ENCODE measurements around the gene JAK1. TPM values are rescaled to one million over a fixed set of nuclear protein-coding genes. Genes with fewer than 3 reads are reported as not detected.

Gene JAK1
- total and polyA plus RNA-seq, 12 donors: 23.4 to 155 (median 91.1) TPM

DNA sequence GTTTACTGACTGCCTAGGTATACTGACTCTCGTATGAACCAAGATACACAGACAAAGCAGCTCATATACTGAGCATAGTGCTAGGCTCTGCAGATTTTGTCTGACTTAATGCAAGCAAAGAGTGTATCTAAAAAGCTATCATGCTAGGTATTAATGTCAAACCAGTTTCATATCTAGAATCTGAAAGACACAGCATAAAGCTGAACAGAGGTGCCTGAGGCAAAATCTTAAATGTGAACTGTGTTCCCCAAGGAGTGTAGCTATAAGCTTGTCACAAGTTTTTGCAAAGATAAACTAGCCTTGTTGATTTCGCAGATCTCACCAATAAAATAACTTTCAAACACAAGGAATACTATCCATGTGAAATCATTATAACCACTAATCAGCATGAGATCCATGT lies 18.1 kb downstream of the JAK1 start:
- H3K9me3 ChIP-seq (replicated peaks in 1 of 3): no peaks in the 10 kb centered on the region
- 85 to 95% (median 89%) methylated on average over 2 of the region's 2 CpGs for WGBS, 4 donors
- DNase-seq: no peak
- H3K4me1 ChIP-seq (replicated peaks in 1 of 2): peaks cover 0 to 20% of the 10 kb centered on the region in 2 donors
- intact Hi-C loops (cut with DNase I): no loop called here
- no peak for TF ChIP-seq POLR2A (IDR thresholded peaks at IDR 0.05)
- TF ChIP-seq, protein P1, sequence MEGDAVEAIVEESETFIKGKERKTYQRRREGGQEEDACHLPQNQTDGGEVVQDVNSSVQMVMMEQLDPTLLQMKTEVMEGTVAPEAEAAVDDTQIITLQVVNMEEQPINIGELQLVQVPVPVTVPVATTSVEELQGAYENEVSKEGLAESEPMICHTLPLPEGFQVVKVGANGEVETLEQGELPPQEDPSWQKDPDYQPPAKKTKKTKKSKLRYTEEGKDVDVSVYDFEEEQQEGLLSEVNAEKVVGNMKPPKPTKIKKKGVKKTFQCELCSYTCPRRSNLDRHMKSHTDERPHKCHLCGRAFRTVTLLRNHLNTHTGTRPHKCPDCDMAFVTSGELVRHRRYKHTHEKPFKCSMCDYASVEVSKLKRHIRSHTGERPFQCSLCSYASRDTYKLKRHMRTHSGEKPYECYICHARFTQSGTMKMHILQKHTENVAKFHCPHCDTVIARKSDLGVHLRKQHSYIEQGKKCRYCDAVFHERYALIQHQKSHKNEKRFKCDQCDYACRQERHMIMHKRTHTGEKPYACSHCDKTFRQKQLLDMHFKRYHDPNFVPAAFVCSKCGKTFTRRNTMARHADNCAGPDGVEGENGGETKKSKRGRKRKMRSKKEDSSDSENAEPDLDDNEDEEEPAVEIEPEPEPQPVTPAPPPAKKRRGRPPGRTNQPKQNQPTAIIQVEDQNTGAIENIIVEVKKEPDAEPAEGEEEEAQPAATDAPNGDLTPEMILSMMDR (IDR thresholded peaks at IDR 0.05): no peak
- H3K27me3 ChIP-seq: no peaks in the 10 kb centered on the region
- H3K27ac ChIP-seq: no peak overlapping the region
- H3K36me3 ChIP-seq (replicated peaks in 1 of 2): no peaks in the 10 kb centered on the region
- no peak overlapping the region for H3K4me3 ChIP-seq

DNA sequence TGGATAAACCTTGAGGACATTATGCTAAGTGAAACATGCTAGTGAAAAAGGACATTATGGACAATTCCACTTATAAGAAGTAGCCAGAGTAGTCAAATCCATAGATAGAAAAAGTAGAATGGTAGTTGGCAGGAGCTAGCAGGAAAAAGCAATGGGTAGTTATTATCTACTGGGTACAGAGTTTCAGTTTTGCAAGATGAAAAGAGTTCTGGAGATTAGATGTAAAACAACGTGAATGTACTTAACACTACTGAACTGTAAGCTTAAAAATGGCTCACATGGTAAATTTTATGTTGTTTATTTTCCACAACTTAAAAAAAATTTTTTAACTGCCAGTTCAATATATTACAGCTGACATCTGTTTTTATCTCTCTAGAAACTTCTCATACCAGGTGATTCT lies 19.4 kb downstream of the JAK1 start:
- Histone ChIP-seq H3K36me3 (replicated peaks in 1 of 2) (no peaks in the 10 kb centered on the region), H3K4me1 (replicated peaks in 1 of 2) (peaks cover 7 to 26% of the 10 kb centered on the region in 2 donors), H3K9me3 (replicated peaks in 1 of 3) (no peaks in the 10 kb centered on the region), H3K27ac (no peak overlapping the region), H3K4me3 (no peak overlapping the region), H3K27me3 (no peaks in the 10 kb centered on the region)
- 0 to 68% (median 32%) methylated on average over 1 of the region's 1 CpG for WGBS, 4 donors
- DNase-seq: no peak
- TF ChIP-seq POLR2A (IDR thresholded peaks at IDR 0.05): no peak
- TF ChIP-seq, protein P1 (IDR thresholded peaks at IDR 0.05): no peak
- intact Hi-C loops (cut with DNase I): no loop called here

DNA sequence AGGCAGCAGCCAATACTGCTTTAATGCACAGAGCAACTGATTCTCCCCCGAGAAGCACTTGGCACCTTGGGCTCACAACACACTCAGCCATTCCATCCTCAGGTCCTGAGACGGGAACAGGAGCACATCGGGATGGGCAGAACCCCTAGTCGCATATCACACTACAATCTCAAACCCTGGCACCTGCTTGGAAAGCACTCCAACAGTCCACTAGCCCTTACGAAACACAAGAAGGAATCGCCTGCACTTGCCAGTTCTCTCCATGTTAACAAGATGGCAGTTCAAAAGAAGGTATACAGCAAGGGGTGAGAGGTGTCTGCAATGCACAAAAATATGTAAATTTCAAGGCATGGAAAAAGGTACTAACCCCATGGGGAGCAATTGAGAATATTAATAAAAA lies 21.4 kb downstream of the JAK1 start:
- no peaks in the 10 kb centered on the region for H3K9me3 ChIP-seq (replicated peaks in 1 of 3)
- intact Hi-C loops (cut with DNase I): no loop called here
- 88 to 95% (median 94%) methylated on average over 6 of the region's 6 CpGs for WGBS, 4 donors
- H3K4me3 ChIP-seq: no peak overlapping the region
- DNase-seq: no peak
- no peaks in the 10 kb centered on the region for H3K36me3 ChIP-seq (replicated peaks in 1 of 2)
- peaks cover 7 to 39% of the 10 kb centered on the region in 2 donors for H3K4me1 ChIP-seq (replicated peaks in 1 of 2)
- TF ChIP-seq POLR2A (IDR thresholded peaks at IDR 0.05): no peak
- TF ChIP-seq, protein P1 (IDR thresholded peaks at IDR 0.05): no peak
- H3K27me3 ChIP-seq: no peaks in the 10 kb centered on the region
- no peak overlapping the region for H3K27ac ChIP-seq

DNA sequence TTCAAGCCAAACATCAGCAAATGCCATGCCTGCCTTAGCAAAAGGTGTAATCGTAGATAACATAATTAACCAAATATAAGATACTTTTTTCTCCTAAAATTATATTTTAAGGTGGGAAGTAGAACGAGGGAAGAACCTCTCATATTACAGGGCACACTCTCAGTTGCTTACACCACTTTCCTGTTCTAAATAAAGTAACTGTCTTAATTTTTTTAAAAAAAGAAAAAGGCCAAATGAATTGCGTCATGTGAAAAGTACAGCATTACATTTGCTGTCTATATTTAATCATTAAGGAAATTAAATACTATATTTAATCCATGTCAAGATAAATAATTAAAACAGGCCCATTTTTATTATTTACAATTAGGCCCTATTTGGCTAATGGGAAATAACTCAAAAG lies 23.7 kb downstream of the JAK1 start:
- Histone ChIP-seq H3K36me3 (replicated peaks in 1 of 2) (no peaks in the 10 kb centered on the region), H3K27me3 (no peaks in the 10 kb centered on the region), H3K4me1 (replicated peaks in 1 of 2) (peaks cover 7 to 34% of the 10 kb centered on the region in 2 donors), H3K9me3 (replicated peaks in 1 of 3) (no peaks in the 10 kb centered on the region), H3K27ac (no peak overlapping the region), H3K4me3 (no peak overlapping the region)
- TF ChIP-seq POLR2A (IDR thresholded peaks at IDR 0.05): no peak
- TF ChIP-seq, protein P1 (IDR thresholded peaks at IDR 0.05): no peak
- DNase-seq: no peak
- WGBS, 4 donors: 32 to 37% (median 33%) methylated on average over 3 of the region's 3 CpGs
- intact Hi-C loops (cut with DNase I): no loop called here
